SU-DHL-6 (cell line): ENCODE measurements around the gene SCD5.

Experiments
- EZH2phosphoT487 ChIP-seq: fragments of 200-600 bp; sonication (generic), shearing (Covaris generic); conservative IDR thresholded peaks from 2 replicates; pipeline ENCODE4 v1.6.1; 2018; ENCODE audit warnings: mild to moderate bottlenecking, antibody characterized with exemption, low read length, moderate library complexity, mixed read lengths
- TF ChIP-seq, protein P1 (sequence below): fragments of 200-600 bp; sonication (generic); IDR thresholded peaks from one replicate; pipeline ENCODE4 v1.5.1; 2017; ENCODE audit warnings: antibody characterized with exemption, mild to moderate bottlenecking, low read length, moderate library complexity; ENCODE audit not compliant: insufficient read depth, poor library complexity, severe bottlenecking

DNA sequence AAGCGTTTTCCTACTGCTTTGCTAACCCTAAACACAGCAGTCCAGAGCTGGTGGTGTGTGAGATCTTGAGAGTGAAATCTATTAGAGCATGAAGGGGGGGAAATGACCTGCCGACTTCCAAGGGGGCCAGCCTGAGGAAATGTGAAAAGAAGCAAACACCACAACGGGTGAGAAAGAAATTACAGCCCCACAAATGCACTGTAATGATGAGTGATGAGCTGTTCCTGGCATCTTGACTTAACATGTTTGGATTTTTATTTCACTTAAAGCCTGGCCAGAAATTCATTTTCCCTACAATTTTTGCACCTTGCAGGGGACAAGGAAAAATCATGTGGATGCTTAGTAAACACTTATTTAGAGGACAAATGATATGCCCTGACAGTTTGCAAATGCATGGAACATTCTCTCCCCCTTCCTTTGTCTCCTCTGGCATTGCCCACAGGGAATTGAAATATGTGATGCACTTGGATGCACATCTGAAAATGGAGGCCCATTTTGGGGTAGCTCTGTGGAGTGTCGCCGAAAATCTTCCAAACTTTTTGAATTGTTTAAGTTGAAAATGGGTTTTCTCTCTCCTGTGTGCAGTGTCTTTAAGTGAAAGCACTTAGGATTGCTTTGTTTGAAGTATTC, 152.5 kb downstream of the SCD5 start:
- TF ChIP-seq, protein P1, sequence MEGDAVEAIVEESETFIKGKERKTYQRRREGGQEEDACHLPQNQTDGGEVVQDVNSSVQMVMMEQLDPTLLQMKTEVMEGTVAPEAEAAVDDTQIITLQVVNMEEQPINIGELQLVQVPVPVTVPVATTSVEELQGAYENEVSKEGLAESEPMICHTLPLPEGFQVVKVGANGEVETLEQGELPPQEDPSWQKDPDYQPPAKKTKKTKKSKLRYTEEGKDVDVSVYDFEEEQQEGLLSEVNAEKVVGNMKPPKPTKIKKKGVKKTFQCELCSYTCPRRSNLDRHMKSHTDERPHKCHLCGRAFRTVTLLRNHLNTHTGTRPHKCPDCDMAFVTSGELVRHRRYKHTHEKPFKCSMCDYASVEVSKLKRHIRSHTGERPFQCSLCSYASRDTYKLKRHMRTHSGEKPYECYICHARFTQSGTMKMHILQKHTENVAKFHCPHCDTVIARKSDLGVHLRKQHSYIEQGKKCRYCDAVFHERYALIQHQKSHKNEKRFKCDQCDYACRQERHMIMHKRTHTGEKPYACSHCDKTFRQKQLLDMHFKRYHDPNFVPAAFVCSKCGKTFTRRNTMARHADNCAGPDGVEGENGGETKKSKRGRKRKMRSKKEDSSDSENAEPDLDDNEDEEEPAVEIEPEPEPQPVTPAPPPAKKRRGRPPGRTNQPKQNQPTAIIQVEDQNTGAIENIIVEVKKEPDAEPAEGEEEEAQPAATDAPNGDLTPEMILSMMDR, result no peak
- TF ChIP-seq EZH2phosphoT487, result no peak
